DND-41 (cell line): ENCODE results near the gene EPAS1.

Experiments
- CTCF ChIP-seq: IDR thresholded peaks from 2 replicates; pipeline ENCODE4 v1.5.1; 2012; ENCODE audit warnings: borderline replicate concordance, low read length, moderate library complexity, mild to moderate bottlenecking; ENCODE audit not compliant: poor library complexity, severe bottlenecking; ENCODE audit errors: extremely low read depth
- EZH2 ChIP-seq: IDR thresholded peaks from 3 replicates; pipeline ENCODE4 v1.6.1; 2012; ENCODE audit warnings: borderline replicate concordance, low read depth, mild to moderate bottlenecking, moderate library complexity, low read length, inconsistent platforms; ENCODE audit not compliant: severe bottlenecking

GRCh38 chr2:46402874-46403273 lies 105.7 kb downstream of the EPAS1 start:
- no peak for TF ChIP-seq EZH2
- TF ChIP-seq CTCF: no peak
